KBM-7 (cell line): ENCODE results near the gene RNU6-9.

Source experiments
- DNase-seq: peaks from one replicate; pipeline ENCODE4 v3.0.0-alpha.2; 2015
- in situ Hi-C: fragments of 300-500 bp; cut with MboI; formaldehyde crosslinking; loops from 2 replicates; pipeline ENCODE4 v1.14.3; 2020; ENCODE audit warnings: low sequenced_read_pairs, low pct_unique_long_range_greater_than_20kb, mixed read lengths

RNU6-9 gene

DNA sequence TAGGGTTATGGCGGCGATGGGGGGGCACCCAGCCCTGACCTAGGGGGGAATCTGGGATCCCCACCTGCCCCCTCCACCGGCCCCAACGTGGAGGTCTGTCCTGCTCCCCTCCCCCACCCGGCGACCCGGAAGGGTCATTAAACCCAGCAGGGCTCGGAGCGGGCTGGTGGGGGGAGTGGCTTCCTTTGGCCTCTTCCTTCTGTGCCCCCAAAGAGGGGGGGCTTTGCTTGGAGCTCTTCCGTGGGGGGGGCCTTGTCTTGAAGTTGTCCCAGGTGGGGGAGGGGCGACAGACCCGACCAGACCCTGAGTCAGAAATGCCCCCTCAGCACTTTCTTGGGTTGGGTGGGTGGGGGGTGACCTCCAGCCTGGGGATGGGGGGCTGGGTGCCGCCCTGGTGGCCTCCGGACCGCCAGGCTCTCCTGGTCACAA lies 34.1 kb downstream of the RNU6-9 start:
- in situ Hi-C loops: no loop called here
- no peak for DNase-seq

- no peak for DNase-seq
- in situ Hi-C loops: no loop called here
These were observed 34.6 kb downstream of the RNU6-9 start for GRCh38 chr19:927780-928401.

DNA sequence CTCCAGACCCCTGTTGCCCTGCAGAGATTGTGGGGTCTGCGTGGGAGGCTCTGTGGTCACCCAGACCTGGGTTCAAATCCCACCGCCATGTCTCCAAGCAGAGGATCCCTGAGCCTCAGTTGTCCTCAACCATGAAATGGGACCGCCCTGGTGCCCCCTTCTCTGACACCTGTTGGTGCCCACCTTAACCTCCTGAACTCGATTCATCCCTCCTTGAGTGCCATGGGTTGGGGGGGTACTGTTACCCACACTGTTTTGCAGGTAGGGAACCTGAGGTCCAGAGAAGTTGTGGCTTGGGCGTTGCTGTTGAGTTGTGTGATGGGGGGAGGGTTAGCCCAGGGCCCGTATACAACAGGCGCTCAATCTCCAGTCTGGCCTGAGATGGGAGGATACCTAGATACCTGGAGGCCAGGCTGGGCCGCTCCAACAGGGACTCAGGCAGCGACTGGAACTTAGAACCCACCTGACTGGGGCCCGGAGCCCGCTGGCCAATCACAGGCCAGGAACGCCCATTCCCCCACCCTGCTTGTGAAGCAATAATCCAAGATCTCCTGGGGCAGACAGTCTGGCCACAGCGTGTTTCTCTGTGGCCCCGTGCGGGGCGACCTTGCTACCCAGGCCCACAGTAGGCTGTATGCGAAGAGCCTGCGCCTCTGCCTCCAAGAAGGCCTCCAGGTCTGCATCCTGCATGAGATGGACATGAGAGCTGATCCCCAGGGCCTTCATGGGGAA lies 35.4 kb downstream of the RNU6-9 start:
- in situ Hi-C loops: no loop called here
- no peak for DNase-seq

GRCh38 chr19:929203-929890 lies 36.1 kb downstream of the RNU6-9 start:
- no peak for DNase-seq
- in situ Hi-C loops: no loop called here

- in situ Hi-C loops: no loop called here
- no peak for DNase-seq
These were observed 36.6 kb downstream of the RNU6-9 start for GRCh38 chr19:929891-930258.

- in situ Hi-C loops: no loop called here
- DNase-seq: no peak
These were observed 38.8 kb downstream of the RNU6-9 start for GRCh38 chr19:931860-932647.

GRCh38 chr19:932648-933552 lies 39.6 kb downstream of the RNU6-9 start:
- peak; percentile 65 for DNase-seq
- in situ Hi-C loops: no loop called here

DNA sequence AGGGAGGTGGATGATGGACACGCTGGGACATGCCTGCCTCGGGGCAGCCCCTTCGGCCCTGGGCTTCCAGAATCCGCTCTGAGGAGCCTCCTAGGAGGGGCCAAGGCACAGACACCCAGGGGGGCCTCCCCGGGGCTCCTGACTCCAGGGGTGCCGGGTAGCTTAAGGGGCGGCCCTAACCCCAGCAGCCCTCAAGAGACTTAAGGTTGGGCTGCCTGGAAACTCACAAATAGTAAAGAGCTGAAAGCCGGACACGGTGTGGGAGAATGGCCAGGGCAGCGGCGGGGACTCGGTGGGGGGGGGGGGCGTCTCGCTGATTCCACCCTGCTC lies 40.2 kb downstream of the RNU6-9 start:
- in situ Hi-C loops: no loop called here
- no peak for DNase-seq

- in situ Hi-C loops: no loop called here
- DNase-seq: no peak
These were observed 41.0 kb downstream of the RNU6-9 start for GRCh38 chr19:934197-934840.

DNA sequence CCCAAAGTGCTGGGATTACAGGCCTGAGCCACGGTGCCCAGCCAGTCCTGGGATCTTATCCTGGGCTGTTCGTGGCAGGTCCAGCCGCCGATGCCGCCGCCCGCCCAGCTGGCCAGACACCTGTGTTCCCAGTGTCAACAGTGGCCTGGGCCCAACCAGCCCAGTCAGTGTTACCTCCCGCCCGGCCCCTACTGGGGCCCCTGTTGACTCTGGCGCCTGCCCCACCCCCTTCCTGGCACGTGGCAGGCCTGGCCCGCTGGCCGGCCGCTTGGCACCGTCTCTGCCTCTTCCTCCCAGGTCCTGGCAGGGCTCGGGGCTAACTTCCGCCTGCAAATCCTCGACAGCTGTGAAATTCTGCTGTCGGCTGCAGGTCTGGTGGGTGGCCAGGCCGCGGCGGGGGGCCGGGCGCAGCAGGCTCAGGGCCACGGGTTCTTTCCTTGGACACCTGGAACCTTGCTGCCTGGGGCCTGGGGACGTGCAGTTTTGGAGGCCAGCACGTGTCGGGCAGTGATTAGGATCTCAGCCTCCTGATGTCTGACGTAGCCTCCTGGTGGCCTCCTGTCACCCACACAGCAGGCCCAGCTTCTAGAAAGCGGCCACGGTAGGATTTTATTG lies 41.7 kb downstream of the RNU6-9 start:
- no peak for DNase-seq
- in situ Hi-C loops: no loop called here

DNA sequence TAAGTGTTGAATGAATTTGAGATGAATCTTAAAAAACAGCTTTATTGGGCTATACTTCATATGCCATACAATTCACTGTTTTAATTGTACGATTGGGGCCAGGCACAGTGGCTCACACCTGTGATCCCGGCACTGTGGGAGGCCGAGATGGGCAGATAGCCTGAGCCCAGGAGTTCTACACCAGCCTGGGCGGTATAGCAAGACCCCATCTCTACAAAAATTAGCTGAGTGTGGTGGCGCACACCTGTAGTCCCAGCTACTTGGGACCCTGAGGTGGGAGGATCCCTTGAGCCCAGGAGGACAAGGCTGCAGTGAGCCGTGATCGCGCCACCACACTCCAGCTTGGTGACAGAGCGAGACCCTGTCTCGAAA lies 42.9 kb downstream of the RNU6-9 start:
- no peak for DNase-seq
- in situ Hi-C loops: no loop called here

GRCh38 chr19:937259-937694 lies 44.0 kb downstream of the RNU6-9 start:
- DNase-seq: no peak
- in situ Hi-C loops: no loop called here

GRCh38 chr19:938233-938923 lies 45.1 kb downstream of the RNU6-9 start:
- no peak for DNase-seq
- in situ Hi-C loops: no loop called here

DNA sequence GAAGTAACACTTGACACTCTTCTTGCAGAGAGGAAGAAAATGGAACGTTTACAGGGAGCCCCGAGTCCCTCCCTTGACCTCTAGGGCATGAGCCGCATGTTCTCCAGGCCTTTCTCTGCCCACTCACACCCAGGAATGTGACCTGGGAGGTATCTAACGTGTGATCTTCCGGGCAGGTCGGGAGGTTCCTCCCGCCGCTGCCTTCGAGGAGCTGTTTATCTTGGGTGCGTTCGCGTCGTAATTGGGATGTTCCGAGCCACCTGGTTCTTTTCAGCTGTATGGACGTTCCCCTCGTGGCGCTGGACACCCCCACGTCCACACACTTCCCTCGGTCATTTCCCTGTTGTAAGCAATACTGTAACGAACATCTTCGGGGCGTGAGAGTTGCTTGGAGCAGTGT lies 46.2 kb downstream of the RNU6-9 start:
- in situ Hi-C loops: no loop called here
- no peak for DNase-seq

DNA sequence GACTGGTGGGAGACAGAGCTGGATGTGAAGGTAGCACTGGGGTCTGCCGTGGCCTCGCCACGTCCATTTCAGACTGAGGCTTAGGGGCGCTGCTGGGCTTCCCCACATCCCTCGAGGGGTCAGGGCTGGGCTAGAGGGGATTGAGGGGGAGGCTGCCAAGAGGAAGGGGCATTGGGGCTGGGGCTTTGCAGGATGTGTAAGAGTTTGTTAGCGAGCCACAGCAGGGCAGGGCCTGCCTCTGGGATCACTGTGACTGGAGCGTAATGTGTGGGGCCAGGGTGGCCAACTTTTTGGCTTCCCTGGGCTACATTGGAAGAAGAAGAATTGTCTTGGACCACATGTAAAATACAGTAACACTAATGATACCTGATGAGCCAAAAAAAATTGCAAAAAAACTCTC lies 46.6 kb downstream of the RNU6-9 start:
- in situ Hi-C loops: no loop called here

DNA sequence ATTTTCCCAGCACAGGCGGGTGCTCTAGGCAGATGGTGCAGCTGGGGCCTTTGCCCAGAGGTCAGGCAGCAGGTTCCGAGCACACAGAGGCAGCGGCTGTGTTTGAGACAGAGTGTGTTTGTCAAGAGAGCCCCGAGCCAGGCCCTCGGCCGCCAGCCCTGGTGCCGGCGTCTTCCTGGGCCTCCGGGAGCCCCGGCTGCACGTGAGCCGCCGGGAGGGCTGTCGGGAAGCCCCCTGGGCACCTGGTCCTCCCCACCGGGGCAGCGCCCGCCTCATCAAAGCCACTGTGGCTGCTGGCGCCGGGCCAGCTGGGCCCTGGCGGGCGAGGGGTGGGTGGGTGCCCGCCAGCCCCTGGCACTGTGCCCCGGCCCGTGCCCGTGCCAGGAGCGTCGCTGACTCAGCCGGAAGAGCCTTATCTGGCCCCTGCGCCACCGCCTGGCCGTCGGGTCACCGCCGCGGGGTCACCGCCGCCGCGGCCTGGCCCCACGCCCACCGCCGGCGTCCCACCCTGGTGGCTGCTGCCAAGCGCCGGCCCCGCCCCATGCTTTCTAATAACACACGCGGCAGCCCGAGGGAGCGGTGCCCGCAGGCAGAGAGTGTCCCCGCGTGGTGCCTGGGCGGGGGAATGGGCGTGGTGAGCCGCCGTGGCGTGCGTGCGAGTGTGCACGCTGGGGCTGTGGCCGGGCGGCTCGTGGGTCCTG lies 47.5 kb downstream of the RNU6-9 start:
- DNase-seq: no peak
- in situ Hi-C loops: no loop called here

More for the DNA sequence above, 46.6 kb downstream of the RNU6-9 start:
- DNase-seq: no peak
